NB4 (cell line): Measurements from ENCODE around the gene C14orf119.

Experiments used
- DNase-seq: peaks from one replicate; pipeline ENCODE4 v3.0.0; 2010; ENCODE audit warnings: low read depth
- H3K4me3 ChIP-seq: one replicate; pipeline ENCODE4 v1.5.1; 2011; ENCODE audit warnings: mild to moderate bottlenecking, low read depth, low read length, moderate library complexity
- CTCF ChIP-seq: IDR thresholded peaks from one replicate; pipeline ENCODE4 v1.5.1; 2012; ENCODE audit warnings: low read depth, low read length
- MAX ChIP-seq: IDR thresholded peaks from 2 replicates; pipeline ENCODE4 v1.6.1; 2011; ENCODE audit warnings: low read depth, low read length
- MYC ChIP-seq: IDR thresholded peaks from 2 replicates; pipeline ENCODE4 v1.6.1; 2011; ENCODE audit warnings: low read depth, low read length
- POLR2A ChIP-seq: IDR thresholded peaks from 2 replicates; pipeline ENCODE4 v1.6.1; 2011; ENCODE audit warnings: mild to moderate bottlenecking; ENCODE audit not compliant: insufficient read length; ENCODE audit errors: extremely low read depth

C14orf119 gene

GRCh38 chr14:23060536-23061260 is 34.6 kb upstream of the C14orf119 start:
- TF ChIP-seq CTCF: no peak
- TF ChIP-seq MAX: no peak
- no peak for TF ChIP-seq POLR2A
- no peak for TF ChIP-seq MYC
- no peak for DNase-seq
- no peak overlapping the region for H3K4me3 ChIP-seq

GRCh38 chr14:23062002-23062401 is 33.3 kb upstream of the C14orf119 start:
- DNase-seq: no peak
- no peak overlapping the region for H3K4me3 ChIP-seq
- TF ChIP-seq POLR2A: no peak
- TF ChIP-seq MYC: no peak
- no peak for TF ChIP-seq MAX
- no peak for TF ChIP-seq CTCF

GRCh38 chr14:23063601-23064000 is 31.7 kb upstream of the C14orf119 start:
- TF ChIP-seq MAX (no peak), POLR2A (no peak), MYC (no peak), CTCF (no peak)
- DNase-seq: no peak
- H3K4me3 ChIP-seq: no peak overlapping the region

- no peak overlapping the region for H3K4me3 ChIP-seq
- TF ChIP-seq POLR2A (no peak), MAX (no peak), CTCF (no peak), MYC (no peak)
- DNase-seq: no peak
Measured at GRCh38 chr14:23066368-23066767, 28.9 kb upstream of the C14orf119 start.

GRCh38 chr14:23066855-23067744 is 28.2 kb upstream of the C14orf119 start:
- no peak for TF ChIP-seq MYC
- TF ChIP-seq MAX: no peak
- TF ChIP-seq CTCF: no peak
- TF ChIP-seq POLR2A: no peak
- no peak for DNase-seq
- H3K4me3 ChIP-seq: no peak overlapping the region
